H9 (cell line): ENCODE measurements around the gene RRBP1. TPM values are rescaled to one million over a fixed set of nuclear protein-coding genes. Genes with fewer than 3 reads are reported as not detected.

Experiments used
- DNase-seq: peaks from one replicate; pipeline ENCODE4 v3.0.0-alpha.2; 2017
- H2AFZ ChIP-seq: one replicate; pipeline ENCODE4 v1.6.1; 2013; ENCODE audit warnings: mild to moderate bottlenecking, low read length, control low read depth, moderate library complexity
- H2AK5ac ChIP-seq: 2 replicates; pipeline ENCODE4 v1.6.1; 2013; ENCODE audit warnings: low read length, control low read depth, mixed read lengths; ENCODE audit not compliant: insufficient read length
- H2BK120ac ChIP-seq: one replicate; pipeline ENCODE4 v1.6.1; 2013; ENCODE audit warnings: low read depth, mild to moderate bottlenecking, low read length, control low read depth, inconsistent platforms; ENCODE audit not compliant: poor library complexity, severe bottlenecking
- H2BK12ac ChIP-seq: 2 replicates; pipeline ENCODE4 v1.6.1; 2013; ENCODE audit warnings: low read length, control low read depth, mixed read lengths, low read depth; ENCODE audit not compliant: insufficient read length
- H2BK15ac ChIP-seq: 2 replicates; pipeline ENCODE4 v1.6.1; 2013; ENCODE audit warnings: low read depth, low read length, control low read depth
- H2BK20ac ChIP-seq: one replicate; pipeline ENCODE4 v1.6.1; 2013; ENCODE audit warnings: low read depth, mild to moderate bottlenecking, low read length, control low read depth, inconsistent platforms; ENCODE audit not compliant: poor library complexity, severe bottlenecking
- H2BK5ac ChIP-seq: 2 replicates; pipeline ENCODE4 v1.6.1; 2013; ENCODE audit warnings: low read length, control low read depth, mixed read lengths; ENCODE audit not compliant: insufficient read length
- H3K14ac ChIP-seq: 2 replicates; pipeline ENCODE4 v1.6.1; 2013; ENCODE audit warnings: low read length, control low read depth; ENCODE audit not compliant: insufficient read depth
- H3K18ac ChIP-seq: 2 replicates; pipeline ENCODE4 v1.6.1; 2013; ENCODE audit warnings: low read depth, mild to moderate bottlenecking, mixed read lengths, low read length, control low read depth; ENCODE audit not compliant: insufficient read length
- H3K23ac ChIP-seq: 2 replicates; pipeline ENCODE4 v1.6.1; 2013; ENCODE audit warnings: low read length, control low read depth, mixed read lengths, low read depth; ENCODE audit not compliant: insufficient read length
- H3K23me2 ChIP-seq: 2 replicates; pipeline ENCODE4 v1.6.1; 2013; ENCODE audit warnings: low read depth, mild to moderate bottlenecking, mixed read lengths, low read length, control low read depth; ENCODE audit not compliant: insufficient read length, poor library complexity, severe bottlenecking
- H3K27ac ChIP-seq: 2 replicates; pipeline ENCODE4 v1.5.1; 2013; ENCODE audit warnings: low read length, control low read depth, mixed read lengths, low read depth; ENCODE audit not compliant: insufficient read length
- H3K27me3 ChIP-seq: 2 replicates; pipeline ENCODE4 v1.6.1; 2013; ENCODE audit warnings: low read length, control low read depth, inconsistent platforms; ENCODE audit not compliant: insufficient read depth
- H3K4ac ChIP-seq: 2 replicates; pipeline ENCODE4 v1.6.1; 2013; ENCODE audit warnings: low read depth, mild to moderate bottlenecking, control low read depth, inconsistent platforms, low read length, moderate library complexity
- H3K4me1 ChIP-seq: 2 replicates; pipeline ENCODE4 v1.6.1; 2013; ENCODE audit warnings: low read length, control low read depth, inconsistent platforms; ENCODE audit not compliant: insufficient read depth
- H3K4me2 ChIP-seq: 2 replicates; pipeline ENCODE4 v1.6.1; 2013; ENCODE audit warnings: low read length, control low read depth, mixed read lengths; ENCODE audit not compliant: insufficient read length, insufficient read depth
- H3K56ac ChIP-seq: 2 replicates; pipeline ENCODE4 v1.6.1; 2013; ENCODE audit warnings: low read depth, mild to moderate bottlenecking, mixed read lengths, low read length, control low read depth; ENCODE audit not compliant: insufficient read length
- H3K79me1 ChIP-seq: 2 replicates; pipeline ENCODE4 v1.6.1; 2013; ENCODE audit warnings: low read depth, mild to moderate bottlenecking, moderate library complexity, low read length, control low read depth, inconsistent platforms; ENCODE audit not compliant: insufficient read depth, poor library complexity, severe bottlenecking
- H3K79me2 ChIP-seq: 2 replicates; pipeline ENCODE4 v1.6.1; 2013; ENCODE audit warnings: low read length, control low read depth, inconsistent platforms; ENCODE audit not compliant: insufficient read depth
- H3K9ac ChIP-seq: 2 replicates; pipeline ENCODE4 v1.6.1; 2013; ENCODE audit warnings: low read length, control low read depth, mixed read lengths; ENCODE audit not compliant: insufficient read length; ENCODE audit errors: extremely low read depth
- H3K9me3 ChIP-seq: one replicate; pipeline ENCODE4 v1.6.1; 2013; ENCODE audit warnings: low read depth, low read length, inconsistent platforms; ENCODE audit not compliant: control insufficient read depth
- H3T11ph ChIP-seq: one replicate; pipeline ENCODE4 v1.6.1; 2013; ENCODE audit warnings: mild to moderate bottlenecking, low read length, control low read depth, inconsistent platforms
- H4K20me1 ChIP-seq: one replicate; pipeline ENCODE4 v1.6.1; 2013; ENCODE audit not compliant: control insufficient read depth, insufficient read length, insufficient read depth
- H4K5ac ChIP-seq: 2 replicates; pipeline ENCODE4 v1.6.1; 2013; ENCODE audit warnings: low read depth, mild to moderate bottlenecking, mixed read lengths, low read length, control low read depth; ENCODE audit not compliant: insufficient read length
- H4K8ac ChIP-seq: replicated peaks from 2 replicates; pipeline ENCODE4 v1.6.1; 2013; ENCODE audit warnings: low read length, control low read depth, mixed read lengths, low read depth; ENCODE audit not compliant: insufficient read length
- H4K91ac ChIP-seq: 2 replicates; pipeline ENCODE4 v1.6.1; 2013; ENCODE audit warnings: low read depth, mild to moderate bottlenecking, moderate library complexity, mixed read lengths, low read length, control low read depth; ENCODE audit not compliant: insufficient read length
- H3K27ac Mint-ChIP-seq, 3 experiments: 2 replicates in 2 of 3; 3 replicates in 1 of 3; pipeline ENCODE4 v1.8.0; 2020 to 2021; ENCODE audit warnings: mixed read lengths in 3 of 3, mild to moderate bottlenecking in 1 of 3, moderate library complexity in 1 of 3
- H3K27me3 Mint-ChIP-seq: 2 replicates; pipeline ENCODE4 v1.8.0; 2021; ENCODE audit warnings: low read depth, mild to moderate bottlenecking, moderate library complexity, mixed read lengths
- H3K36me3 Mint-ChIP-seq, 3 experiments: 2 replicates in 2 of 3; 3 replicates in 1 of 3; pipeline ENCODE4 v1.8.0; 2020 to 2021; ENCODE audit warnings: low read depth in 3 of 3, mixed read lengths in 3 of 3; ENCODE audit not compliant: insufficient read depth in 1 of 3
- H3K4me1 Mint-ChIP-seq, 2 experiments: 2 replicates each; pipeline ENCODE4 v1.8.0; 2020; ENCODE audit warnings: mixed read lengths in 2 of 2
- H3K4me3 Mint-ChIP-seq, 2 experiments: 2 replicates in 1 of 2; 3 replicates in 1 of 2; pipeline ENCODE4 v1.8.0; 2020 to 2021; ENCODE audit warnings: mild to moderate bottlenecking in 2 of 2, mixed read lengths in 2 of 2, moderate library complexity in 1 of 2
- H3K9me3 Mint-ChIP-seq, 2 experiments: 2 replicates in 1 of 2; 3 replicates in 1 of 2; pipeline ENCODE4 v1.8.0; 2020; ENCODE audit warnings: mild to moderate bottlenecking in 2 of 2, mixed read lengths in 2 of 2, moderate library complexity in 1 of 2
- WGBS: extraction: QIAGEN DNeasy Blood & Tissue Kit; methylation state at CpG from one replicate; pipeline ENCODE4 v1.1.7; 2013; ENCODE audit warnings: missing lambda C conversion rate, low lambda C conversion rate, mixed read lengths; ENCODE audit not compliant: insufficient read length; ENCODE audit errors: extremely low coverage; 5-methylcytosine and 5-hydroxymethylcytosine counted together
- total RNA-seq: library from RNA; stranded (reverse); gene quantifications from 2 replicates; pipeline ENCODE4 v1.2.1, GENCODE V29; 2021
- TF ChIP-seq, protein P1 (sequence below): fragments of 200-600 bp; sonication (generic); conservative IDR thresholded peaks from 3 replicates; pipeline ENCODE4 v1.8.0; 2021; ENCODE audit warnings: antibody characterized with exemption, mild to moderate bottlenecking

The RRBP1 gene
- total RNA-seq, 1 experiment from 2014 or later: 97.8 TPM

DNA sequence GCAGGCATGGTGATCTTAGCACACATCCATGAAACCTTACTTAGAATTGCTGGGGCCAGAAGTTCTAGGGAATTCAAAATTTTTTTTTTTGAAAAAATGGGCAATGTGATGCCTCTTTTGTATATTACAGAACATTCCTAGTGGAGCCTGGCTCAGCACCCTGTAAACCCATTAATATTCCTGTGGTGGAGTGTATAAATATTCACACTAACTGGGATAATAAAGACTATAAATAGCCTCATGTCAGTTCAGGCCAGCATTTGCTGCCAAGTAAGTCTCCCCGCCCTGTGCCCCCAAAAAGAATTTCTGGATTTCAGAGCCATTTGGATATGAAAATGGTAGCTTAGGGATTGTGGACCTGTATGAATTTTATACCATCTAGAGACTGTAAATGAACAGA lies 32.6 kb upstream of the RRBP1 start:
- H3K23me2 ChIP-seq: no peaks in the 10 kb centered on the region

More for the DNA sequence above, 32.6 kb upstream of the RRBP1 start:
- Mint-ChIP-seq H3K4me3 (no peak overlapping the region), H3K9me3 (no peaks in the 10 kb centered on the region; a peak in 1 of 5 replicates), H3K36me3 (no peaks in the 10 kb centered on the region), H3K27me3 (peaks cover 2% of the 10 kb centered on the region), H3K4me1 (peaks cover 21% of the 10 kb centered on the region in 2 experiments), H3K27ac (no peak overlapping the region)
- Histone ChIP-seq H3K9me3 (no peaks in the 10 kb centered on the region), H3K27ac (no peak overlapping the region), H3K9ac (no peak overlapping the region), H3K4me2 (no peak overlapping the region), H3K23ac (no peak overlapping the region), H2BK120ac (no peak overlapping the region), H3T11ph (no peak overlapping the region), H2BK20ac (no peak overlapping the region), H4K8ac (no peak overlapping the region), H2BK5ac (no peak overlapping the region), H2BK12ac (no peak overlapping the region), H4K91ac (no peak overlapping the region), H3K56ac (no peak overlapping the region), H3K79me2 (no peaks in the 10 kb centered on the region), H3K14ac (no peak overlapping the region), H2AFZ (no peak overlapping the region), H4K5ac (no peak overlapping the region), H2AK5ac (no peak overlapping the region), H3K18ac (no peak overlapping the region), H3K4me1 (peaks cover 2% of the 10 kb centered on the region; the same call in 1 of the 2 replicates), H2BK15ac (no peak overlapping the region), H4K20me1 (no peaks in the 10 kb centered on the region), H3K4ac (no peak overlapping the region), H3K79me1 (no peaks in the 10 kb centered on the region), H3K27me3 (no peaks in the 10 kb centered on the region)
- DNase-seq: no peak
- no CpG with 5 or more reads among the region's 1 CpG for WGBS
- TF ChIP-seq, protein P1, sequence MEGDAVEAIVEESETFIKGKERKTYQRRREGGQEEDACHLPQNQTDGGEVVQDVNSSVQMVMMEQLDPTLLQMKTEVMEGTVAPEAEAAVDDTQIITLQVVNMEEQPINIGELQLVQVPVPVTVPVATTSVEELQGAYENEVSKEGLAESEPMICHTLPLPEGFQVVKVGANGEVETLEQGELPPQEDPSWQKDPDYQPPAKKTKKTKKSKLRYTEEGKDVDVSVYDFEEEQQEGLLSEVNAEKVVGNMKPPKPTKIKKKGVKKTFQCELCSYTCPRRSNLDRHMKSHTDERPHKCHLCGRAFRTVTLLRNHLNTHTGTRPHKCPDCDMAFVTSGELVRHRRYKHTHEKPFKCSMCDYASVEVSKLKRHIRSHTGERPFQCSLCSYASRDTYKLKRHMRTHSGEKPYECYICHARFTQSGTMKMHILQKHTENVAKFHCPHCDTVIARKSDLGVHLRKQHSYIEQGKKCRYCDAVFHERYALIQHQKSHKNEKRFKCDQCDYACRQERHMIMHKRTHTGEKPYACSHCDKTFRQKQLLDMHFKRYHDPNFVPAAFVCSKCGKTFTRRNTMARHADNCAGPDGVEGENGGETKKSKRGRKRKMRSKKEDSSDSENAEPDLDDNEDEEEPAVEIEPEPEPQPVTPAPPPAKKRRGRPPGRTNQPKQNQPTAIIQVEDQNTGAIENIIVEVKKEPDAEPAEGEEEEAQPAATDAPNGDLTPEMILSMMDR: no peak
